IMR-90 (cell line): ENCODE measurements around the gene MGST2. TPM values are rescaled to one million over a fixed set of nuclear protein-coding genes. Genes with fewer than 3 reads are reported as not detected.

Experiments
- polyA plus RNA-seq, 3 experiments: library from polyadenylated mRNA; depleted of rRNA; stranded (reverse); fragments of >200 nt; gene quantifications; 2 replicates each; pipeline ENCODE4 v1.2.3, GENCODE V29; 2012; ENCODE audit warnings: low replicate concordance in 1 of 3
- total RNA-seq: library from RNA; depleted of rRNA; stranded (reverse); fragments of >200 nt; gene quantifications from 2 replicates; pipeline ENCODE4 v1.2.3, GENCODE V29; 2012; rRNA removed

MGST2 gene
- total and polyA plus RNA-seq, 2 of the 4 experiments (the other 2 are of a cell fraction): 4.8 to 10.5 TPM

Other genes starting within 250 kb of the MGST2 start
- gene RAB33B, start 211.7 kb upstream of the MGST2 start, total RNA-seq: 7.3 and 11.4 TPM in 2 replicates
- gene RAB33B, start 211.7 kb upstream of the MGST2 start, polyA plus RNA-seq (2012; rRNA removed): 3.2 and 3.7 TPM in 2 replicates
- gene SETD7, start 109.6 kb upstream of the MGST2 start, total RNA-seq: 46.6 and 80.3 TPM in 2 replicates
- gene SETD7, start 109.6 kb upstream of the MGST2 start, polyA plus RNA-seq (2012; rRNA removed): 13.8 and 17.0 TPM in 2 replicates